ENCODE measurements around the gene OR8U1. TPM values are rescaled to one million over a fixed set of nuclear protein-coding genes. Genes with fewer than 3 reads are reported as not detected.

Gene OR8U1
- total RNA-seq, result not detected

DNA sequence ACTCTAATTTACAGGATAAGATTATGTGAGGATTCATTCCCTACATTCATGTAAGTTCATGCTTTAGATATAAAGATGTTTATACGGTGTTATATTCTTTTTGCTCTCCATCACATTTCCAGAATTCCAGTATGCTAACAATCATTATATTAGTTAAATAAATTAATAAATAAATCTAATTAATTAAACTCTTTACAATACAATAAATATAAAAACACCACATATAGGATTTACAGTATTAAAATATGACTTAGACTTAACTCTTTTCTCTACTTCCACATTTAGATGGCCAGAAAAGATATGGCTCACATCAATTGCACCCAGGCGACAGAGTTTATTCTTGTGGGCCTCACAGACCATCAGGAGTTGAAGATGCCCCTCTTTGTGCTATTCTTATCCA is at the start of gene OR8U1:
Gene OR8U1, plus strand, starts transcription at position 301 of the 400 bp plus-strand sequence. Its CDS starts 0 bp downstream, at position 301.
- ATAC-seq, result no peak
- Mint-ChIP-seq H3K36me3 (ENCODE audit: low read depth) (no peaks in the 10 kb centered on the region), H3K27ac (no peak within 1 kb of the TSS), H3K27me3 (no peaks in the 10 kb centered on the region), H3K9me3 (peaks cover 9% of the 10 kb centered on the region), H3K4me1 (ENCODE audit: low read depth) (no peaks in the 10 kb centered on the region), H3K4me3 (no peak within 1 kb of the TSS)
- TF ChIP-seq, protein P1, sequence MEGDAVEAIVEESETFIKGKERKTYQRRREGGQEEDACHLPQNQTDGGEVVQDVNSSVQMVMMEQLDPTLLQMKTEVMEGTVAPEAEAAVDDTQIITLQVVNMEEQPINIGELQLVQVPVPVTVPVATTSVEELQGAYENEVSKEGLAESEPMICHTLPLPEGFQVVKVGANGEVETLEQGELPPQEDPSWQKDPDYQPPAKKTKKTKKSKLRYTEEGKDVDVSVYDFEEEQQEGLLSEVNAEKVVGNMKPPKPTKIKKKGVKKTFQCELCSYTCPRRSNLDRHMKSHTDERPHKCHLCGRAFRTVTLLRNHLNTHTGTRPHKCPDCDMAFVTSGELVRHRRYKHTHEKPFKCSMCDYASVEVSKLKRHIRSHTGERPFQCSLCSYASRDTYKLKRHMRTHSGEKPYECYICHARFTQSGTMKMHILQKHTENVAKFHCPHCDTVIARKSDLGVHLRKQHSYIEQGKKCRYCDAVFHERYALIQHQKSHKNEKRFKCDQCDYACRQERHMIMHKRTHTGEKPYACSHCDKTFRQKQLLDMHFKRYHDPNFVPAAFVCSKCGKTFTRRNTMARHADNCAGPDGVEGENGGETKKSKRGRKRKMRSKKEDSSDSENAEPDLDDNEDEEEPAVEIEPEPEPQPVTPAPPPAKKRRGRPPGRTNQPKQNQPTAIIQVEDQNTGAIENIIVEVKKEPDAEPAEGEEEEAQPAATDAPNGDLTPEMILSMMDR (IDR thresholded peaks at IDR 0.05), result no peak
- DNase-seq, result no peak
- POLR2A ChIA-PET, result no interaction called here
- intact Hi-C loops (cut with micrococcal nuclease), result no loop called here
- CTCF ChIA-PET, result no interaction called here

GRCh38 chr11:56331861-56332491 is 43.4 kb upstream of the OR8U1 start:
- DNase-seq, result no peak
- TF ChIP-seq, protein P1 (IDR thresholded peaks at IDR 0.05), result no peak

DNA sequence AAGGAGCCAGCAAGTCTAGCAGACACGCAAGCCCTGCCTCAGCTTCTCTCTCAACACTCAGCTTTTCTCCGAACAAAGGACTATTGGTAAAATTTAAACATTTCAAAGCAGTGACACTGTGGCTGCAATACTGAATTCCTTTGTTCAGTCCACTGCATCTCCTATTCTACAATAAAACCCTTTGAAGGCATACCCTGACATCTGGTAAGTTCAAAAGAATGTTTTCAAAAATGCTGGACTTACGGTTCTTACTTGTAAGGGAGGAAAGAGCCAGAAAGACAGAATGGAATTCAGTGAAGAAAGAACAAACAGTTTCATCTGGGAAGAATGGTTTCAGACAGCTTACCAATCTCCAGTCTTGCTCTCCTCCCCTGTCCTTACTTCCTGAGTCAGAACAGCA is 42.3 kb upstream of the OR8U1 start:
- no peak for DNase-seq
- intact Hi-C loops (cut with micrococcal nuclease), result no loop called here
- Mint-ChIP-seq H3K4me3 (no peak overlapping the region), H3K9me3 (peaks cover 7% of the 10 kb centered on the region), H3K27me3 (no peaks in the 10 kb centered on the region), H3K27ac (no peak overlapping the region), H3K36me3 (ENCODE audit: low read depth) (no peaks in the 10 kb centered on the region), H3K4me1 (ENCODE audit: low read depth) (no peaks in the 10 kb centered on the region)
- ChIA-PET CTCF (no interaction called here), POLR2A (no interaction called here)
- ATAC-seq, result no peak
- TF ChIP-seq, protein P1 (IDR thresholded peaks at IDR 0.05), result no peak

More at GRCh38 chr11:56331861-56332491, 43.4 kb upstream of the OR8U1 start:
- Mint-ChIP-seq H3K36me3 (ENCODE audit: low read depth) (no peaks in the 10 kb centered on the region), H3K4me1 (ENCODE audit: low read depth) (no peaks in the 10 kb centered on the region), H3K4me3 (no peak overlapping the region), H3K27ac (no peak overlapping the region), H3K9me3 (peaks cover 4% of the 10 kb centered on the region), H3K27me3 (no peaks in the 10 kb centered on the region)
- CTCF ChIA-PET, result no interaction called here
- intact Hi-C loops (cut with micrococcal nuclease), result no loop called here
- no peak for ATAC-seq
- POLR2A ChIA-PET, result no interaction called here

DNA sequence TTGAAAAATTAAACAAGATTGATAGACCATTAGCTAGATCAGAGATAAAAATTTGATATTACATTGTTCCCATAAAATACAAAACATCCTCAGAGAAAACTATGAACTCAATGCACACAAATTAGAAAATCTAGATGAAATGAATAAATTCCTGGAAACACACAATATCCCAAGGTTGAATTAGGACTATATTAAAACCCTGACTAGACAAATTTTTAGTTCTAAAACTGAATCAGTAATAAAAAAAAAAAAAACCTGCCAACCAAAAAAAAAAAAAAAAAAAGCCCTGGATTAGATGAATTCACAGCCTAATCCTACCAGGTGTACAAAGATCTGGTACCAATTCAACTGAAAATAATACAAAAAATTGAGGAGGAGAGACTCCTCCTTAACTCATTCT is 35.1 kb upstream of the OR8U1 start:
- ChIA-PET POLR2A (no interaction called here), CTCF (no interaction called here)
- intact Hi-C loops (cut with micrococcal nuclease), result no loop called here
- H3K27me3 Mint-ChIP-seq, result no peaks in the 10 kb centered on the region
- TF ChIP-seq, protein P1 (IDR thresholded peaks at IDR 0.05), result no peak
- H3K27ac Mint-ChIP-seq, result no peak overlapping the region
- DNase-seq (no peak), ATAC-seq (no peak)
- no peaks in the 10 kb centered on the region for H3K36me3 Mint-ChIP-seq (ENCODE audit: low read depth)
- H3K4me3 Mint-ChIP-seq, result no peak overlapping the region
- H3K9me3 Mint-ChIP-seq, result peaks cover 35% of the 10 kb centered on the region
- no peaks in the 10 kb centered on the region for H3K4me1 Mint-ChIP-seq (ENCODE audit: low read depth)

GRCh38 chr11:56345739-56346138 is 29.7 kb upstream of the OR8U1 start, which contains the start of gene OR8K1:
Gene OR8K1, plus strand, starts transcription at chr11:56346039. Its CDS starts 0 bp downstream, at chr11:56346039.
- H3K4me1 Mint-ChIP-seq (ENCODE audit: low read depth), result no peaks in the 10 kb centered on the region
- H3K4me3 Mint-ChIP-seq, result no peak within 1 kb of the TSS
- ChIA-PET CTCF (no interaction called here), POLR2A (no interaction called here)
- H3K27ac Mint-ChIP-seq, result no peak within 1 kb of the TSS
- intact Hi-C loops (cut with micrococcal nuclease), result no loop called here
- no peaks in the 10 kb centered on the region for H3K36me3 Mint-ChIP-seq (ENCODE audit: low read depth)
- H3K9me3 Mint-ChIP-seq, result peaks cover 15% of the 10 kb centered on the region
- DNase-seq, result no peak
- no peaks in the 10 kb centered on the region for H3K27me3 Mint-ChIP-seq
- TF ChIP-seq, protein P1 (IDR thresholded peaks at IDR 0.05), result no peak
- no peak for ATAC-seq
